ENCODE measurements around the gene KDSR.
A peak's percentile ranks its signal among the peaks of the same experiment; 100 is the strongest.

Gene KDSR

GRCh38 chr18:63368611-63369010, 1.6 kb upstream of the KDSR start:
- Histone ChIP-seq H4K20me1 (ENCODE audit: insufficient read depth, low read length) (no peaks in the 10 kb centered on the region), H3K4me3 (ENCODE audit: low read depth, low read length, poor library complexity, severe bottlenecking) (no peak overlapping the region), H2AFZ (ENCODE audit: low read length) (no peak overlapping the region), H3K27ac (ENCODE audit: low read depth, low read length, poor library complexity, severe bottlenecking) (no peak overlapping the region), H3K4me1 (ENCODE audit: insufficient read depth, low read length, severe bottlenecking) (peaks cover 18% of the 10 kb centered on the region), H3K79me2 (ENCODE audit: insufficient read depth, low read length) (no peaks in the 10 kb centered on the region), H3K9me3 (ENCODE audit: low read length) (0 out of 2 replicates have a peak, but pooled peaks cover 3% of the 10 kb centered on the region), H3K9me2 (ENCODE audit: low read depth, low read length) (no peaks in the 10 kb centered on the region), H3K36me3 (ENCODE audit: insufficient read depth, low read length) (0 out of 2 replicates have a peak, but pooled peaks cover 2% of the 10 kb centered on the region), H3F3A (ENCODE audit: insufficient read depth, low read length) (no peaks in the 10 kb centered on the region), H3K9ac (ENCODE audit: low read length) (no peak overlapping the region), H3K27me3 (ENCODE audit: insufficient read depth, low read length) (no peaks in the 10 kb centered on the region), H3K4me2 (ENCODE audit: low read length) (no peak overlapping the region)
- no peak for TF ChIP-seq CTCF (IDR thresholded peaks at IDR 0.05; ENCODE audit: low read length)
- no peak for TF ChIP-seq EZH2 (IDR thresholded peaks at IDR 0.05; ENCODE audit: borderline replicate concordance, low read length)

DNA sequence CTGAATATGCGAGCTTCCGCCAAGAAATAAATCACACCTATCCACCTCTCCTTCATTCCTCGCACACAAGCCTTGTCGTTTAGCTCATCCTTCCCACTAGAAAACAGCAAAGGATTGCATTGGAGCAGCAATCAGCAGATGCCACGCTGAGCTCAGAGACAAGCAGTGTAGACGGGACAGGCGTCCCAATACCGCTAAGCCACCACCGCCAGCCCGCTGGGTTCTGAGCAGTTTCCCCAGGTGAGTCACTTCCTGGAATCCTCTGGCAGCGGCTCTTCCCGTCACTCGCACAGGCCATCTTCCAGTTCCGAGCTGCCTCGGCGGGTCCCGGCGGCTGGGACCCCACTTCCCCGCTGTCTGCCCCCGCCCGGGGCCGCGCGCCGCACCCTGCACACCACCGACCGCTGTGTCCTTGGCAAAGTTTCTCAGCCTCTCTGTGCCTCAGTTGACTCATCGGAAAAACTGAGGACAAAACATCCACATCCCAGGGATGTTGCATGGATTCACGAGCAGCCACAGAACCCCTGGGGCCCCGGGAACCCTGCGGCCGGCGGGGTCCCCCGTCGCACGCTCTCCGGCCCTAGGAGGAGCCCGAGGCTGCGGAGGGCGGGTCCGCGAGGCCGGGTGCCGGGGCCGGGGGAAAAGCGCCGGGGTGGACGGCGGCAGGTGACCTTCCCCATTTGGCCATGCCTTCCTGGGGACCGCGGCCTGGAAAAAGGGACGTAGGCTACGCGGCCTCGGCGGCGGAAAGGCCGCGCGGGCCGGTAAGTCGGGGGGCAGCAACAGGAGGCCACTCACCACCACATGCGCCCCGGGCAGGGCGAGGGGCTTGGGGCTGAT, 573 bp downstream of the KDSR start:
- Histone ChIP-seq H3K4me1 (ENCODE audit: insufficient read depth, low read length, severe bottlenecking) (peaks cover 18% of the 10 kb centered on the region), H3K9me2 (ENCODE audit: low read depth, low read length) (no peaks in the 10 kb centered on the region), H4K20me1 (ENCODE audit: insufficient read depth, low read length) (no peaks in the 10 kb centered on the region), H3K27ac (ENCODE audit: low read depth, low read length, poor library complexity, severe bottlenecking) (no peak overlapping the region), H3K27me3 (ENCODE audit: insufficient read depth, low read length) (no peaks in the 10 kb centered on the region), H2AFZ (ENCODE audit: low read length) (no peak overlapping the region; the same call in 1 of the 2 replicates), H3K9ac (ENCODE audit: low read length) (peak overlapping the region; percentile 76), H3K4me2 (ENCODE audit: low read length) (peak overlapping the region; percentile 69), H3K36me3 (ENCODE audit: insufficient read depth, low read length) (peaks cover 9% of the 10 kb centered on the region; the same call in 1 of the 2 replicates), H3F3A (ENCODE audit: insufficient read depth, low read length) (no peaks in the 10 kb centered on the region), H3K79me2 (ENCODE audit: insufficient read depth, low read length) (no peaks in the 10 kb centered on the region), H3K4me3 (ENCODE audit: low read depth, low read length, poor library complexity, severe bottlenecking) (peak overlapping the region; percentile 99), H3K9me3 (ENCODE audit: low read length) (0 out of 2 replicates have a peak, but pooled peaks cover 3% of the 10 kb centered on the region)
- peak; percentile 3; the same call in 1 of the 2 replicates for TF ChIP-seq CTCF (IDR thresholded peaks at IDR 0.05; ENCODE audit: low read length)
- TF ChIP-seq EZH2 (IDR thresholded peaks at IDR 0.05; ENCODE audit: borderline replicate concordance, low read length) = no peak

DNA sequence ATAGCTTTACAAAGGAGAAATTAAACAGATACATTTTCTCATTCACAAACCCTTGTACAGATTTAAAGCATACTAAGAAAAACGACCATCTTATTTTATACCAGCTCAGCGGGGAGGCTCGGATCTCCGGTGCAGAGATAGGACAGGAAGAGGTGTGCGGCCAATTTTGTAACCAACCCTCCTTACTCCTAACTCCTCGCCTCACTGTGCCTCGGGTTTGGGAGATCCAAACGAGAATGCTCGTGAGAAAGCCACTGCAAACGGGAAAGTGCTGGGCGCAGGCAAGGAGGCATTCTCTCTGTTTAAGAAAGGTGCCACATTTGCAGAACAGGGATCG, 1.2 kb downstream of the KDSR start:
- Histone ChIP-seq H3K36me3 (ENCODE audit: insufficient read depth, low read length) (peaks cover 9% of the 10 kb centered on the region; the same call in 1 of the 2 replicates), H3K9ac (ENCODE audit: low read length) (peak overlapping the region; percentile 76), H3K4me2 (ENCODE audit: low read length) (peak overlapping the region; percentile 69), H3K9me3 (ENCODE audit: low read length) (0 out of 2 replicates have a peak, but pooled peaks cover 3% of the 10 kb centered on the region), H3F3A (ENCODE audit: insufficient read depth, low read length) (no peaks in the 10 kb centered on the region), H2AFZ (ENCODE audit: low read length) (no peak overlapping the region), H3K27ac (ENCODE audit: low read depth, low read length, poor library complexity, severe bottlenecking) (no peak overlapping the region), H3K4me1 (ENCODE audit: insufficient read depth, low read length, severe bottlenecking) (peaks cover 18% of the 10 kb centered on the region), H4K20me1 (ENCODE audit: insufficient read depth, low read length) (no peaks in the 10 kb centered on the region), H3K4me3 (ENCODE audit: low read depth, low read length, poor library complexity, severe bottlenecking) (peak overlapping the region; percentile 99), H3K79me2 (ENCODE audit: insufficient read depth, low read length) (no peaks in the 10 kb centered on the region), H3K9me2 (ENCODE audit: low read depth, low read length) (no peaks in the 10 kb centered on the region), H3K27me3 (ENCODE audit: insufficient read depth, low read length) (no peaks in the 10 kb centered on the region)
- TF ChIP-seq CTCF (IDR thresholded peaks at IDR 0.05; ENCODE audit: low read length) (no peak), EZH2 (IDR thresholded peaks at IDR 0.05; ENCODE audit: borderline replicate concordance, low read length) (no peak)

All from OCI-LY1 (cell line).